ENCODE measurements around the gene MED13L.

The MED13L gene

GRCh38 chr12:115934046-115934445 is 343.4 kb downstream of the MED13L start:
- DNase-seq: no peak

GRCh38 chr12:115932066-115932465 is 345.4 kb downstream of the MED13L start:
- DNase-seq: no peak

DNA sequence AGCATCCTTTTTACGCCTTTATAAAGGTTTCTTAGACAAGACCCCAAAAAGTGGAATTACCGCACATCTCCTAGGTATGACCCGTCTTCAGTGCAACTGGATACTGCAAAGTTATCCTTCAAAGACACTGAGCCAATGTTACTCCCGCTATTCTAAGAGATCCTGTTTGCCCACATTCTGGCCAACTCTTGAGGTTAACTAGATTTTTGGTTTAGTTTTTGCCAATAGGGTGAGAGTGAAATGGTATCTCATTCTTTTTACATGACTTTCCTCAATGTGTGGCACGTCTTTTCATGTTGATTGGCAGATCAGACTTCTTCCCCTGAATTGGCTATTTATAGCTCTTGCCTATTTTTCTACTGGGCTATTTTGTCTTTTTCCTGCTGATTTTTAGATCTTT is 347.2 kb downstream of the MED13L start:
- DNase-seq: no peak

DNA sequence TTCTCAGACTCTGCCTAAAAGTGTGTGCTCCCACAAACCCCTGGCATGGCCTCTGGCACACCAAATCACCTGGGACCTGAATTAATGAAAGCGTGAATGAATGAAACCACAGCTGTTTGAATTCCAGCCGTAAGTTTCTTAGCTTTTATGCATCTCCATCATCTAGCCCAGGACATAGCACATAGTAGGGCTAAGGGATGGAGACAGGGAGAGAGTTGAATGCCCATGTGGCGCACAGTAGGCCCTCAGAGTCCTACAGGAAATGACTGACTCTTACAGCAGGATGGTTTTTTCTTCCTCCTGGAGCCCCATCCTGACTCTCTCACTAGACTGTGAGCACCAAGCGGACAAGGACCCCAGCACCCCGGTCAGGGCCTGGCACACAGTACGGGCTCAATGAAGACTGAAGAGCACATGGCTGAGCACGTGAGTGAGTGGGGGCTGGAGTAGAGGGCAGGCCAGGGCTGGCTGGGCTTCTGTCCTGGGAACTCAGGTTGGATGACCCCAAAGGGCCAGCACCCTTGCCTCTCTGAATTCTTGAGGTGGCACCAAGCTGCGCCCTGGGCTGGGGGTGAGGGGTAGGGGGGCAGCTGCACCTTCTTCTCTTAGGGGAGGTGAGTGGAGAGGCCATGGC is 351.3 kb downstream of the MED13L start:
- DNase-seq: no peak

DNA sequence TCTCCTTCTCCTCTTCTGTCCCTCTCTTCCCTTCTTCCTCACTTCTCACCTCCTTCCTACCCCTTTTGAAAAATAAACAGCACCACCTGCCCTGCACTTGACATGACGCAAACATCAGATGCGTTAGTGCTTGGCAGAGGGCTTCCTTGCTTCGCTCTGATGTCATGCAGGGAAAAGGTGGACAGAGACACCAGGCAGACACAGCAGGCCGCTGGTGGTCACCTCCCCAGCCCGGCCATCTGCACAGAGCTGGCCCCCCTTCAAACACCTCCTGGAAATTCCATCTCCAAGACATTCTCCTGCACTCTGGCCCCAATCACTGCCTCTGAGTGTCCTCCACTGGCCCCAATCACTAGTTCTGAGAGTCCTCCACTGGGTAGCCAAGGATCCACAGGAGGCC is 353.6 kb downstream of the MED13L start:
- DNase-seq: peak; percentile 25

- DNase-seq: peak; percentile 80
Measured at GRCh38 chr12:115922952-115923564, 354.4 kb downstream of the MED13L start.

- DNase-seq: no peak
Measured at GRCh38 chr12:115920395-115921183, 356.9 kb downstream of the MED13L start.

DNA sequence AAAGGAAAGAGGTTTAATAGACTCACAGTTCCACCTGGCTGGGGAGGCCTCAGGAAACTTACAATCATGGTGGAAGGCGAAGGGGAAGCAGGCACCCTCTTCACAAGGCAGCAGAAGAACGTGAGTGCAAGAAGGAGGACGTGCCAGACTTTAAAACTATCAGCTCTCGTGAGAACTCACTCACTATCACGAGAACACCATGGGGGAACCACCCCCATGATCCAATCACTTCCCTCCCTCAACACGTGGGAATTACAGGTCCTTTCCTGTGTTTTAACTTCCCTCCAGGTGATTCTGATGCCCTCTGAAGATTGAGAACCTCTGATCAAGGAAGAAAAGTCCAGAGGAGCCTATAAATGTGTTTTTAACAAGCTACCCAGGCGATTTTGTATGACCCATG is 358.7 kb downstream of the MED13L start:
- no peak for DNase-seq

GRCh38 chr12:115916910-115917668 is 360.4 kb downstream of the MED13L start:
- peak; percentile 82 for DNase-seq

- no peak for DNase-seq
Measured at GRCh38 chr12:115914122-115914521, 363.4 kb downstream of the MED13L start.

DNA sequence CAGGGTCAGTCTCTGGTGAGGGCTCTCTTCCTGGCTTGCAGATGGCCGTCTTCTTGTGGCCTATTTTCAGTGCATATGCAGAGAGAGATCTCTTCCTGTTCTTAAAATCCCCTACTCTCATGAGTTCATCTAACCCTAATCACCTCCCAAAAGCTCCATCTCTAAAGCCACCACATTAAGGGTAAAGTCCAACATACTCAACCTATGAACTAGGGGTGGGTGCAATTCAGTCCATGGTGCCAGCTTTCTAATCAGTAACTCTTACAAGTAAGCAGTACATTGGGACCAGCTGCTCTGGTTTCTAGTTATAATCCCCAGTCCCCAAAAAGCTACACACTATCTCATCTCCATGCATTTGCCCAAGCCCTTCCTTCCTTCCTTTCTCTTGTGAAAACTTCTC is 365.1 kb downstream of the MED13L start:
- DNase-seq: no peak

- DNase-seq: no peak
Measured at GRCh38 chr12:115911360-115911759, 366.1 kb downstream of the MED13L start.

DNA sequence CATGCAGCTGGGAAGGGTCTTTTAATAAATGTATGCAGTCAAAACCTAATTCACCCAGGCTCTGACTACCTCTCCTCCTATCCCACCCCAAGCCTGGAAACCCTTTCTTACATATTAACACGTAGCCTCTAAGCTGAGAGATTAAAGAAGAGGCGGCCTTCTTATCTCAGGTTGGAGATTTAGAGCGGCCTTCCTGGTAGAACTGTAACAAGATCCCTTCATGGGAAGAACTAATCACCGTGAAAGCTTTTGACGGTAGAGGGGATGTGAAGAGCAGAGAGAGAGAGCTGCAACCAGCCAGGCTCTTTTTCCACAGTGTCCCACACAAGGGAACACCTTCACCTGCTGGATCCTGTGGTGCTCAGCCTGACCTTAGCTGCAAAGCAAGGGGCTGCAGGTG is 367.4 kb downstream of the MED13L start:
- DNase-seq: no peak

All from NCI-H69 (cell line).